ENCODE results near the gene L3MBTL2.

The L3MBTL2 gene

DNA sequence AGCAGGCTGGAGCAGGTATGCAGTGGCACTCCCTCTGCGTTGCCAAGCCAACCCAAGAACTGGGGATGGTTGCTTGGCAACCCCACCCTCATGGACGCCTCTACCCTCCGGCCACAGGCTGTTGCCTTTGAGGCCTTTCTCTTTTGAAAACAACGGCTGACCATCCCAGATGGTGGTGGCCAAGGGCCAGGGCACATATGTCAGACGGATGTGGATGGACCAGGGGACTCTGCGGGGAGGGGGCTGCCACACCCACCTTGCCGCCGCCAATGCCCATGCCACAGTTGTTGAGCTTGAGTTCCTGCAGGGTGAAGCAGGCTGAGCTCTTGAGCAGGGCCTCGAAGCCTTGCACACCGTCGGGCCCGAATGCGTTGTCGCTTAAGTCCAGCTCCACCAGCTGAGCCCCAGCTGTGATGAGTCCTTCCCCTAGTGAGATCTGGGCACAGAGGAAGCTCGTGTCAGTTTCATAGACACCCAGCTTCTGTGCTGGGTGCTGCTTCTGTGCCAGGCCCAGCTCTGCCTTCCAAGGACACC, 59.4 kb downstream of the L3MBTL2 start:
- no peak for DNase-seq (ENCODE audit: low read depth in 1 of 2, low spot score in 1 of 2)

DNA sequence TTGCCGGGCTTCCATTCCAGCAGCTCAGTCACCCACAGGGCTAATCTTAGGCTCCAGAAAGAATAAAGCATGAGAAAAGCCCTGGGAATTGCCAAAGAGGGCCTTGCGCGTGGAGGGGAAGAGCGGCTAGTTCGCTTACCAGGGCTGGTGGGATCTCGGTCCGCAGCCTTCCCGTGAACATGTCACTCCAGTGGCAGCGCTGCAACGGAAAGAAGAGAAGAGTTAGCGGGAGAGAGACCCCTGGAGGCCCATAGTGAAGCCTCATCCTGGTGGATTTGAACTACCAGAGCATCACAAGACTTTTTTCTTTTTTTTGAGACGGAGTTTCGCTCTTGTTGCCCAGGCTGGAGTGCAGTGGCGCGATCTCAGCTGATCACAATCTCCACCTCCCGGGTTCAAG, 62.8 kb downstream of the L3MBTL2 start:
- no peak for DNase-seq (ENCODE audit: low read depth in 1 of 2, low spot score in 1 of 2)

DNA sequence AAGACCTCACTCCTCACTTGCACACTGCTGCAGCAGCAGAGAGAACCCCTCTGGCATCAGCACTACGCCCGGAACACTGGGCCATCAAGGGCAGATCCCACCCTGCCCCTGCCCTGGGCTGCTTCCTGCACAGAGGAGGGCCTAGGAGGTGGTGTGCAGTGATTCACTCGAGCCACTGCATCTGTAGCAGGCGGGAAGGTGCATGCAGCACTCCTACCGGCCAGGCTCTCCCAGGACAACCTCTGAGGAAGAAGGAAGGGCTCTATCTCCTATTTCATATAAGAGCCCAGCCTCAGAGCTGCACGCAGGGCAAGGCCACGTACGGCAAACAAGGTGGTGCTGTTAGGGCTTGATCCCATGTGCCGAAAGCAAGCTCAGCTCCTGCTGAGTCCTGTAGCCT, 66.7 kb downstream of the L3MBTL2 start:
- DNase-seq (ENCODE audit: low read depth in 1 of 2, low spot score in 1 of 2): no peak

DNA sequence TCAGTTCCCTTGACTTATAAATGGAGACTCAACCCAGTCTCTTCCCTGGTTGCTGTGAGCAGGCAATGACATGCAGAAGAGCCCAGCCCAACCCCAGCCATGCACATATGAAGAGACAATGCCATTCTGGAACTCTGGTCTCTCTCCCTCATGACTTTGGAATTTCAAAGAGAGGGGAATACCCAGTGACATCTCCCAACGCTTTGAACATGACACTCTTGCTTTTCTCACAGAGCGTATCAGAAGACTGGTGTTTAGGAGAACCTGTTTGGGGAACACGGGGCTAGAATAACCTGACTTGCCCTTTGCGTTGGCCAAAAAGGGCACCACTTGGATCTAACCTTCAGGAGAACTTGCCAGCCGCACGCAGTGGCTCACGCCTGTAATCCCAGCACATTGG, 68.0 kb downstream of the L3MBTL2 start:
- no peak for DNase-seq (ENCODE audit: low read depth in 1 of 2, low spot score in 1 of 2)

DNA sequence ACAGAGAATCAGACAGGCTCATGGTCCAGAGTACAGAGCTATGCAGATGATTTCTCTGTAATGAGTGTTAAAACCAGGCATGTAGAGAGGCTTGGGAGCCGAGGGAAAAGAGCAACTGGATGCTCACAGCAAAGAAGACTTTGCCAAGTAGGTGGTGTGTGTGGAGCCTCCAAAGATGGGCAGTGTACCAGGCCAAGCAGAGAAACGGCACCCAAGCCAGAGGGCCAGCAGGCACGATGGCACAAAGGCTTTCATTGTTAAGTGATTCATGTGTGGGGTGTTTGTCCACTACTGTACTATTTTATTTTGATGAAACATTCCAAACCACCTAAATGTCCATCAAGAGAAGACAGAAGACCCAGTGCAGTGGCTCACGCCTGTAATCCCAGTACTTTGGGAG, 69.7 kb downstream of the L3MBTL2 start:
- DNase-seq (ENCODE audit: low read depth in 1 of 2, low spot score in 1 of 2): no peak

DNA sequence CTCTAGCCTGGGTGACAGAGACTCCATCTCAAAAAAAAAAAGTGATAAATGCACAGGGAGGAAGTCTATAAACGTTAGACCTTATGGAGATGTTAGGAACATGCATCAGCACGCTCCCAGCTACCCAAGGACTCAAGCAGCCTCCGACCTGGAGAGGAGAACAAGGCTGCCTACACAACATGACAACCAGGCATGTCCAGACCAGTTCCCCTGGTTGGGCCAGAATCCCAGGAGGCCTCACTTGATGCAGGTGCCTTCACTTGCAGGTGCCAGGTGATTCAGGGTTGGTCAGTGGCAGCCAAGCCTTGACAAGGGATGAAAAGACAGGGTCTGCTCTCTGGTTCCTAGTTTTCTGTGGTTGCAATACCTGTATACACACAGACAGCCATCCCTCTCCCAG, 75.0 kb downstream of the L3MBTL2 start:
- DNase-seq (ENCODE audit: low read depth in 1 of 2, low spot score in 1 of 2): no peak

DNA sequence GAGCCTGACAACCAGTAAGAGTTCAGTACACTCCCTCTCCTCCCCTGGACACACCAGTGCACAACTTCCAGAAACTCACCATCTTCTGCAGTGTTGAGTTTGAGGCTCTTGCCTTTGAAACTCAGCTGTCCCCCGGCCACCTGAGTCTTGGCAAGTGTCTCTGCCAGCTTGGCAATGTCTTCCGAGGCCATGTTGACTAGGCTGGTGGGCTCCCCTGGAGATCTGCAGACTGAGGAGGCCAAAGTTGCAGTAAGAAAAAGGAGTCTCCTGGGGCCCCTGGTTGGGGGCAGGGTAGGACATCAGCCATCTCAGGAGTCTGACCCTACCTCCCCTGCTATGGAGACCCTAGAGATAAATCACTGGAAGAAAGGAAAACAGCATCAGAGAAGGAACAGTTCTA, 75.7 kb downstream of the L3MBTL2 start:
- no peak for DNase-seq (ENCODE audit: low read depth in 1 of 2, low spot score in 1 of 2)

Measured in stimulated activated CD4-positive, alpha-beta T cell treated with anti-CD3 and anti-CD28 coated beads, Interleukin-15, amount 100 ng/mL, for 1 hour (primary cell).